Astrocyte of the cerebellum (primary cell): ENCODE measurements around the gene SIPA1L3.

Experiments
- DNase-seq: peaks from one replicate; pipeline ENCODE4 v3.0.0-alpha.2; 2011; ENCODE audit warnings: low read depth
- H3K4me3 ChIP-seq: 2 replicates; pipeline ENCODE4 v1.5.1; 2011; ENCODE audit warnings: mild to moderate bottlenecking, low read depth, low read length, moderate library complexity
- CTCF ChIP-seq: IDR thresholded peaks from 2 replicates; pipeline ENCODE4 v1.5.1; 2012; ENCODE audit warnings: low read length, low read depth, moderate library complexity, mild to moderate bottlenecking; ENCODE audit errors: missing control alignments
- in situ Hi-C: cut with HindIII; loops from 2 replicates; pipeline ENCODE4 v1.10.0; 2017; ENCODE audit warnings: low sequenced_read_pairs

SIPA1L3 gene

GRCh38 chr19:38197937-38198704 is 291.1 kb downstream of the SIPA1L3 start:
- DNase-seq, result no peak
- in situ Hi-C loops, result no loop called here
- no peak overlapping the region for H3K4me3 ChIP-seq
- TF ChIP-seq CTCF, result no peak

GRCh38 chr19:38199340-38199739 is 292.3 kb downstream of the SIPA1L3 start:
- DNase-seq, result no peak
- no peak overlapping the region for H3K4me3 ChIP-seq
- in situ Hi-C loops, result no loop called here
- no peak for TF ChIP-seq CTCF

- H3K4me3 ChIP-seq, result no peak overlapping the region
- no peak for DNase-seq
- TF ChIP-seq CTCF, result no peak
- in situ Hi-C loops, result no loop called here
These were observed 294.7 kb downstream of the SIPA1L3 start for GRCh38 chr19:38201731-38202130.

GRCh38 chr19:38202504-38202903 is 295.5 kb downstream of the SIPA1L3 start:
- DNase-seq, result no peak
- no peak overlapping the region for H3K4me3 ChIP-seq
- in situ Hi-C loops, result no loop called here
- no peak for TF ChIP-seq CTCF

- no peak overlapping the region for H3K4me3 ChIP-seq
- in situ Hi-C loops, result no loop called here
- no peak for DNase-seq
- TF ChIP-seq CTCF, result no peak
These were observed 296.2 kb downstream of the SIPA1L3 start for GRCh38 chr19:38203197-38203596.

- DNase-seq, result no peak
- TF ChIP-seq CTCF, result no peak
- no peak overlapping the region for H3K4me3 ChIP-seq
- in situ Hi-C loops, result no loop called here
These were observed 297.1 kb downstream of the SIPA1L3 start for GRCh38 chr19:38204096-38204495.
